ENCODE results near the gene SUN1. TPM values are rescaled to one million over a fixed set of nuclear protein-coding genes. Genes with fewer than 3 reads are reported as not detected.

Gene SUN1
- total RNA-seq, 2 experiments from 2014 or later = 65.7 to 72.8 TPM

DNA sequence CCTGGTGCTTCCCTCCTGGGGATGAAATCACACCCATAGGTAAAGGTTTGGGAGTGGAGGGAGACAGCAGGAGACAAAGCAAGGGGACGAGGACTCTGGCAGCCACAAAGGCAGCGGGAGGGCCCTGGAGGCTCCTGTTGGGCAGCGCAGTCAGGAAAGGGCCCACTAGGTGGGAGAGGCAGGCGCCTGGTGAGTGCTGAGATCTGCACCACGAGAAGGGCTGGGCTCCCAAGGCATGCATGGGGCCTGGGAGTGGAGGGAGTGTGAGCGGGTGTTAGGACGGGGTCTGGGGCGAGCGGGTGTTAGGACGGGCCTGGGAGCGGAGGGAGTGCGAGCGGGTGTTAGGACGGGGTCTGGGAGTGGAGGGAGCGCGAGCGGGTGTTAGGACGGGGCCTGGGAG, 57.1 kb downstream of the SUN1 start:
- Mint-ChIP-seq H3K4me3 (no peak overlapping the region), H3K36me3 (ENCODE audit: low read depth) (peaks cover 39% of the 10 kb centered on the region), H3K4me1 (no peaks in the 10 kb centered on the region), H3K9me3 (no peaks in the 10 kb centered on the region), H3K27ac (no peak overlapping the region), H3K27me3 (no peaks in the 10 kb centered on the region)
- ChIA-PET CTCF (no interaction called here), POLR2A (no interaction called here)
- DNase-seq = no peak

DNA sequence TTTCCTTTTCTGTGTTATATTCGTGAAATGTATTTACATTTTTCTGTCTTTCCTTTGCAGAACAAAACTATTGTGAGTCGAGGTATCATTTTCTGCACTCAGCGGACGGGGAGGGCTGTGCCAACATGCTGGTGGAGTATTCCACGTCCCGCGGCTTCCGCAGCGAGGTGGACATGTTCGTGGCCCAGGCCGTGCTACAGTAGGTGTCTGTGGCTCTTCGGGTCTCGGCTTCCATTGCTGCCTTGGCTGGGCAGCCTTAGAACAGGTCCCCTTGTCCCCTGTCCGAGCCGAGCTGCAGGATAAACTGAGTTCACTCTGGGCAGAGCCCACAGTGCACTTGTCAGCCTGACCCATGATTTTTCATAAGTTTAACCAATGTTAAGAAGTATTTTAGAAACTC, 58.6 kb downstream of the SUN1 start:
- Mint-ChIP-seq H3K9me3 (no peaks in the 10 kb centered on the region), H3K27me3 (no peaks in the 10 kb centered on the region), H3K4me3 (no peak overlapping the region), H3K36me3 (ENCODE audit: low read depth) (peaks cover 44% of the 10 kb centered on the region), H3K4me1 (no peaks in the 10 kb centered on the region), H3K27ac (no peak overlapping the region)
- DNase-seq = no peak
- CTCF ChIA-PET = no interaction called here
- POLR2A ChIA-PET = no interaction called here

DNA sequence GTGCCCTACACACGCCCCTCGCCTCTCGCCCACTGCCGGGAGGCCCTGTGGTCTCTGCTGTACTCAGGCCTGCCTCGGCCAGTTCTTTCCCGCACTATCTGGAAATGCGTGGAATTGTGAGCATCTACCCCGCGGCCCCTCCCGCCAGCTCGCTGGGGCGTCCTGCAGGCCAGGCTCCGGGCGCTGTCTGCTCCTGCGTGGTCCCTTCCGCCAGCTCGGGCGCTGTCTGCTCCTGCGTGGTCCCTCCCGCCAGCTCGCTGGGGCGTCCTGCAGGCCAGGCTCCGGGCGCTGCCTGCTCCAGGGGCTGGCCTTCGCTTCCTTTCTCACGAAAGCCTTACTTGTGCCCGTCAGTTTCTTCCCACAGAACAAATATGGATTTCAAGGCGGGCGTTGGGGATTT, 59.0 kb downstream of the SUN1 start:
- Mint-ChIP-seq H3K27ac (no peak overlapping the region), H3K4me3 (no peak overlapping the region), H3K4me1 (no peaks in the 10 kb centered on the region), H3K36me3 (ENCODE audit: low read depth) (peaks cover 48% of the 10 kb centered on the region), H3K9me3 (no peaks in the 10 kb centered on the region), H3K27me3 (no peaks in the 10 kb centered on the region)
- POLR2A ChIA-PET = no interaction called here
- DNase-seq = no peak
- CTCF ChIA-PET = no interaction called here

DNA sequence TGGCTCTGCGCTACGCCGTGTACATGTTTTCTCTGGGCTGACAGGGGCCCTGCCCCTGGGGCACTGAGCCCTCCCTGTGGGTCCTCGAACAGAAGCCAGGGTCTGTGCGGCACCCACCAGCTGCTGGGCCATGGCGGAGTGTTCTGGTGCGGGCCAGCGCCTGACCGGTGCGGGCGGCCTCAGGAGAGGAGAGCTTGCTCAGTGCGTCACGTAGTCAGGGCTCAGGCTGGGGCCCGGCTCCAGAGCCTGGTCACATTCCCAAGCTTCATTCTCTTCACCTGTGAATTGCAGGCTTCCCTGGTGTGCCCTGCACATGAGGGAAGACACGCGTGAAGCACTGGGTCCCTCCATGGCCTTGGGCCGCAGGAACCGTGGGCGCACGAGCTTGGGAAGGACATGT, 59.5 kb downstream of the SUN1 start:
- no peak overlapping the region for H3K27ac Mint-ChIP-seq
- H3K4me3 Mint-ChIP-seq = no peak overlapping the region
- peaks cover 49% of the 10 kb centered on the region for H3K36me3 Mint-ChIP-seq (ENCODE audit: low read depth)
- ChIA-PET POLR2A (no interaction called here), CTCF (no interaction called here)
- no peaks in the 10 kb centered on the region for H3K27me3 Mint-ChIP-seq
- DNase-seq = no peak
- no peaks in the 10 kb centered on the region for H3K4me1 Mint-ChIP-seq
- no peaks in the 10 kb centered on the region for H3K9me3 Mint-ChIP-seq

DNA sequence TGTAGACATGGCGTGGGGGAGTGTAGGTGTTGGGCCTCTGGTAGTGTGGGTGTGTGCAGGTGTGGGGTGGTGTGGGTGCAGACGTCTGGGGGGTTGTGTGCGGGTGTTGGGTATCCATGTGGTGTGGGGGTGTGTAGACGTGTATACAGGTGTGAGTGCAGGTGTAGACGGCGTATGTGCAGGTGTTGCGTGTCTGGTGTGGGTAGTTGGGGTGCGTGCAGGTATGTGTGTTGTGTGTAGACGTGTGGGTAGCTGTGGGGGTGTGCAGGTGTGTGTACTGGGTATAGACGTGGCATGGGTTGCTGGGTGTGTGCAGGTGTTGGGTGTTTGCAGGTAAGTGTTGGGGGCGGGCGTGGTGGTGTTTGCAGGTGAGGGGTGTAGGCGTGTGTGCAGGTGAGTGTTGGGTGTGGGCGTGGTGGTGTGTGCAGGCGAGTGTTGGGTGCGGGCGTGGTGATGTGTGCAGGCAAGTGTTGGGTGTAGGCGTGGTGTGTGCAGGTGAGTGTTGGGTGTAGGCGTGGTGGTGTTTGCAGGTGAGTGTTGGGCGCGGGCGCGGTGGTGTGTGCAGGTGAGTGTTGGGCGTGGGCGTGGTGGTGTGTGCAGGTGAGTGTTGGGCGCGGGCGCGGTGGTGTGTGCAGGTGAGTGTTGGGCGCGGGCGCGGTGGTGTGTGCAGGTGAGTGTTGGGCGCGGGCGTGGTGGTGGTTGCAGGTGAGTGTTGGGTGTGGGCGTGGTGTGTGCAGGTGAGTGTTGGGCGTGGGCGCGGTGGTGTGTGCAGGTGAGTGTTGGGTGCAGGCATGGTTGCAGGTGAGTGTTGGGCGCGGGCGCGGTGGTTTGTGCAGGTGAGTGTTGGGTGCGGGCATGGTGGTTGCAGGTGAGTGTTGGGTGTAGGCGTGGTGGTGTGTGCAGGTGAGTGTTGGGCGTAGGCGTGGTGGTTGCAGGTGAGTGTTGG, 60.6 kb downstream of the SUN1 start:
- Mint-ChIP-seq H3K9me3 (no peaks in the 10 kb centered on the region), H3K4me3 (no peak overlapping the region), H3K36me3 (ENCODE audit: low read depth) (peaks cover 46% of the 10 kb centered on the region), H3K27me3 (no peaks in the 10 kb centered on the region), H3K27ac (no peak overlapping the region), H3K4me1 (no peaks in the 10 kb centered on the region)
- CTCF ChIA-PET = no interaction called here
- POLR2A ChIA-PET = no interaction called here
- DNase-seq = no peak

DNA sequence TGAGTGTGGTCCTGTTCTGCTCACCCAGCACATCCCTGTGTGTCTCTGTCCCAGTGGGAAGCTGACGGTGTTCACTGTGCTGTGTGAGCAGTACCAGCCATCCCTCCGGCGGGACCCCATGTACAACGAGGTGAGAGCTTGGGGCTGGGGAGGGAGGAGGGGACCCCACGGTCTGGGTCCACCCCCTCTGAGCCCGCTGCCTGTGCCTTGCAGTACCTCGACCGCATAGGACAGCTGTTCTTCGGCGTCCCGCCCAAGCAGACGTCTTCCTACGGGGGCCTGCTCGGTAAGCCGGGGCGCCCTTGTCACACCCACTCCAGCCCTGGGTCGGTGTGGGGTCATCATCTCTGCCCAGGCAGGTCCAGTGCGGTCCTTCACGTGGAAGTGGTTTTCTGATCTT, 61.4 kb downstream of the SUN1 start:
- Mint-ChIP-seq H3K9me3 (no peaks in the 10 kb centered on the region), H3K4me3 (no peak overlapping the region), H3K27me3 (no peaks in the 10 kb centered on the region), H3K36me3 (ENCODE audit: low read depth) (peaks cover 45% of the 10 kb centered on the region), H3K4me1 (no peaks in the 10 kb centered on the region), H3K27ac (no peak overlapping the region)
- ChIA-PET POLR2A (no interaction called here), CTCF (no interaction called here)
- DNase-seq = no peak

DNA sequence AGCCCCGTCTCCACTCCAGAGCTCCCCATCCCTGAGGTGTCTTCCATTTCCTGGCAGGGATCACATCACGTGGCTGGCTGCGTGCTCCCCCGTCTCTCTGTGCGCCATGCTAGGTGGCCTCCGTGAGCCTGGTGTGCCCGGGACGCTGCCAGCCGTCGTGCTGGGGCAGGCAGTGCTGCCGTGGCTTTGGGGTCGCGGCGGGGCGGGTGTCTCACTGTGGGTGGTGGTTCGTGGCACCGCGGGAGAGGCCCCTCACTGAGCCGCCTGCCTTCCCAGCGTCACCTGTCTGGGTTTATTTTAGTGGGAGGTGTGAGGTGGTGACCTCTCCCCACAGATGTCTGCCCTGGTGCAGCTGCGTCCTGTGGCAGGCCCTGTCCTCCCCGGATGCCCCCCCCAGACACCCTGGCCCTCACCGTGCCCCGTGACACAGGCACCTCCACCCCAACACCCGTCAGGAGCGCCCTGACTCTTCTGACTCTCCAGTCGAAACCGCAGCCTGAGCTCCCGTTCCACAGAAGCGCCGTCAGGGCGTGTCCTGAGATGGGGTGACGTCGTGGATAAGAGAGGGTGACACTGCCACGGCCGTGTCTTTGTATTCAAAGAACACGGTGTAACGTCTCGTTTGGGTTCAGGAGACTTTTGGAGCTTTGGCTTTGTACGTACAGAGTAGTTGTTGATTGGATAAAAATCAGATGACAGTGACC, 62.0 kb downstream of the SUN1 start:
- H3K36me3 Mint-ChIP-seq (ENCODE audit: low read depth) = peaks cover 43% of the 10 kb centered on the region
- POLR2A ChIA-PET = no interaction called here

DNA sequence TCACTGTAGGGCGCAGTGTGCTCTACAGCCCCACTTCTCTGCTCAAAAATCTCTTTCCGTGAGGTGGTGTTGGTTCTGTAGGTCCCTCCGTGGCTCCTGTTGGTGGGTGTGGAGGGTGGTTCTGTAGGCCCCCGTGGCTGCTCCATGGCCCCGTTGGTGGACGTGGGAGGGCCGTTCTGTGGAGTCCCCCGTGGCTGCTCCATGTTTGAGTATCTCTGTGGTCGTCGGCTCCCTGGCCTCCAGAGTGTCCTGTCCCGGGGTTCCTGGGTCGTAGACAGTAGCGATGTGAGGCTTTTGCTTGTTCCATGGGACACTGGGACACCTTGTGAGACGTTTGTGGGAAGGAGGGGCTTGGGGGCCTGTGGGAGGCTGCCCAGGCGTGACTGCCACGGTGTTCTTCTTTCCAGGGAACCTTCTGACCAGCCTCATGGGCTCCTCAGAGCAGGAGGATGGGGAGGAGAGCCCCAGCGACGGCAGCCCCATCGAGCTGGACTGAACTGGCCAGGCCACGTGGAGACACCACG, 62.7 kb downstream of the SUN1 start:
- Mint-ChIP-seq H3K4me3 (no peak overlapping the region), H3K36me3 (ENCODE audit: low read depth) (peaks cover 43% of the 10 kb centered on the region), H3K27ac (no peak overlapping the region), H3K4me1 (no peaks in the 10 kb centered on the region), H3K27me3 (no peaks in the 10 kb centered on the region), H3K9me3 (no peaks in the 10 kb centered on the region)
- ChIA-PET POLR2A (no interaction called here), CTCF (no interaction called here)
- no peak for DNase-seq

More for the DNA sequence above, 62.0 kb downstream of the SUN1 start:
- Mint-ChIP-seq H3K4me3 (no peak overlapping the region), H3K4me1 (no peaks in the 10 kb centered on the region), H3K27ac (no peak overlapping the region), H3K27me3 (no peaks in the 10 kb centered on the region), H3K9me3 (no peaks in the 10 kb centered on the region)
- CTCF ChIA-PET = no interaction called here
- no peak for DNase-seq

DNA sequence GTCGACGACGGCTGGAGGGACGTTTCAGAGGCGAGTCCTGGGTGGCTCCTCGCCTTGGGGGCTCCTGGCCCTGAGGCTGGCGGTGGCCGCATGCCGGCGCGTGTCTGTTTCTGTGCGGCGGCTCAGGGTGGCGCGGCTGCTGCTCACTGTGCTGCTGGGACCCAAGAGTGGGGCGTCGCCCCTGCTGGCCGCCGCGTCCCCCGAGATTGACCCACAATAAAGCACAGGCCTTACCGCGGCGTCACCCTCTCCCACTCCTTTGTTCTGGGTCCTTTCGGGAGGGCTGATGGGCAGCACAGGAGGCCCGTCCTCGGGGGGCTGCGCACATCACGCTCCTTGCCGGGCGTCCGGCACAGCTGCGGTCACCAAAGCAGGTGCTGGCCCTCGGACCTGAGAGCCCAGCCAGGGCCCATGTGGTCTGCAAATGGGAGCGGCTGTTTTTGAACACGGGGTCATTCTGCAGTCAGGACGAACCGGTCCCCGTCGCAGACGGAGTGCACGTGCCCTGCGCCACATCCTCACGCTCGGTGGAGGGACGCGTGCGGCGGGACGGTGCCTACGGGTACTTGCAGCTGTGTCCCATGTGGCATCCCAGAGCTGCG, 63.3 kb downstream of the SUN1 start:
- Mint-ChIP-seq H3K4me1 (no peaks in the 10 kb centered on the region), H3K27ac (no peak overlapping the region), H3K36me3 (ENCODE audit: low read depth) (peaks cover 41% of the 10 kb centered on the region), H3K4me3 (no peak overlapping the region), H3K9me3 (no peaks in the 10 kb centered on the region), H3K27me3 (no peaks in the 10 kb centered on the region)
- ChIA-PET CTCF (no interaction called here), POLR2A (no interaction called here)
- no peak for DNase-seq

DNA sequence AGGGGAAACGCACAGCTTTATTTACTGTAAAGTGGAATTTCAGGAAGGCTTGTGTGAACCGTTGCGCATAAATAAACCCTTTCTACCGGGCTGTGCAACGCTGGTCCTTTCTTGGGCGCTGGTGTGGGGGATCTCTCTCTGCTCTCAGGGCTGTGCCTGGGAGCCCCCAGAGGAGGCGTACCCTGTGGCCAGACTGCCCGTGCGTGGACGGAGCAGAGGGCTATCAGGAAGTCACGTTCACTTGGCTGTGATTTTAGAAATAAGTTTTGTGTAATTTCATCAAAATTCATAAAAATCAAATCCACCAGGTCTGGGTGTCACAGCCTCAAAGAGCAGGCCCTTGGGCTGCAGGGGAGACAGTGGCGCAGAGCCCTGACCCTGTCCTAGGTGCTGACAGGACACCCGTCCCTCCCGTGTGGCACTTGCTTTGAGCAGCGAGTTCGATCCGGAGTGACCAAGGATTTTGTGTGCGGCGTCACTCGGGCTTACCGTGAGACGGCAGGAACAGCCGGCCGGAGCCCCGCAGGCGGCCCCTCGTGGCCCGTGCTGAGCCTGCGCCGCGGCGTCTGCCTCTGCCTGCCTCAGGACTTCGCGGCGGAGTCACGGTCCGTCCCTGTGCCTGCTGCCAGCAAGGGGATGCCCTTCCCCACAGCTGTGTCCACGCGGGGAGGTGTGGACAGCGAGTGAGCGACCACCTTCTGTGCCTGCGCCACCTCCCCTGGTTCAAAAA, 64.2 kb downstream of the SUN1 start:
- Mint-ChIP-seq H3K9me3 (no peaks in the 10 kb centered on the region), H3K4me3 (no peak overlapping the region), H3K4me1 (peaks cover 2% of the 10 kb centered on the region), H3K36me3 (ENCODE audit: low read depth) (peaks cover 32% of the 10 kb centered on the region), H3K27ac (no peak overlapping the region), H3K27me3 (no peaks in the 10 kb centered on the region)
- ChIA-PET POLR2A (no interaction called here), CTCF (no interaction called here)
- DNase-seq = no peak

DNA sequence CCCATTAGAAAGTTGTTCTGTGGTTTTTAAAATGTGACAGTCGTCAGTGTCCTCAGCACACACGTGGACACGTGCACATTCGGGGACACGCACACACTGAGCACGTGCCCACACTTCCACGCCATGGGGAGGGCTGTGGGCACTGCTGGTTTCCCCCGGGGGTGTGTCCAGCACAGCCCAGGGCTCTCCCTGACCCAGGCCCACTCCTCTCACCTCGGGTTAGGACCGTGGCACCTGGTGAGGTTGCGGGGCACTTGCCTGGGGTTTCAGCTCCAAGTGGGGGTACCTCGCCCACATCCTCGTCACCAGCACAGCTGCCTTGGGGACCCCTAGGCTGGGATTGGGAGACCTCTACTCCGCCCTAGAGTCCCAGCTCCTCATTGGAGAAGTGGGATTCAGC, 64.8 kb downstream of the SUN1 start:
- H3K27me3 Mint-ChIP-seq = no peaks in the 10 kb centered on the region
- H3K9me3 Mint-ChIP-seq = no peaks in the 10 kb centered on the region
- ChIA-PET POLR2A (no interaction called here), CTCF (no interaction called here)
- H3K27ac Mint-ChIP-seq = no peak overlapping the region
- H3K36me3 Mint-ChIP-seq (ENCODE audit: low read depth) = peaks cover 26% of the 10 kb centered on the region
- H3K4me1 Mint-ChIP-seq = peaks cover 2% of the 10 kb centered on the region
- DNase-seq = no peak
- H3K4me3 Mint-ChIP-seq = no peak overlapping the region

DNA sequence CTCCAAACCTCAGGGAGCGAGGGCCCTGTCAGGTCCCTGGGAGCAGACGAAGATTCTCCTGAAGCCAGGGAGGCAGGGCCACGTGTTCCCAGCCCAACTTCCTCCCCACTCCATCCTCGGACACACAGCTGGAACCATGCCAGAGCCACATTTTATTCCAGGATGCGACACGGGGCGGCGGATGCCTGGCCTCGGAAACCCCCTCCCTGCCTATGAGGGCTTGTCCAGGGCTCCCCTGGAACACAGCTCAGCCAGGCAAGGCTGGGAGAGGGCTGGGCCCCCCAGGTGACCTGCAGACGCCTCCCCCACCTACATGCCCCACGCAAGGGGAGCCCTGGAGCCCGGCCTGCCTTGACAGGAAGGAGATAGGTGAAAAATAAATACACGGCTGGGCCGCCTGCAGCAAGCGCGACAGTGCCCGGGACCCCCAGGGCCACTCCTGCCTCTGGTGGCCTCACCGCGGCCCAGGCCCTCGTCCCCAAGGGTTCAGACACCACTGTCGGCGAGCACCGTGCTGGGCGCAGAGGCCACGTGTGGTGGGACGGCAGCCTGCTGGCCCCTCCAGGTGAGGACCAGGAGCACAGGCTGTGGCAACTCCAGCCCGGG, 65.6 kb downstream of the SUN1 start:
- Mint-ChIP-seq H3K36me3 (ENCODE audit: low read depth) (peaks cover 18% of the 10 kb centered on the region), H3K4me3 (no peak overlapping the region), H3K27ac (no peak overlapping the region), H3K27me3 (no peaks in the 10 kb centered on the region), H3K9me3 (no peaks in the 10 kb centered on the region), H3K4me1 (peaks cover 2% of the 10 kb centered on the region)
- no peak for DNase-seq
- ChIA-PET POLR2A (interaction anchor here (1.5 kb wide), 1 partner anchor 27 kb away, joined by 3 read pairs; no protein-coding TSS in a partner anchor), CTCF (no interaction called here)

DNA sequence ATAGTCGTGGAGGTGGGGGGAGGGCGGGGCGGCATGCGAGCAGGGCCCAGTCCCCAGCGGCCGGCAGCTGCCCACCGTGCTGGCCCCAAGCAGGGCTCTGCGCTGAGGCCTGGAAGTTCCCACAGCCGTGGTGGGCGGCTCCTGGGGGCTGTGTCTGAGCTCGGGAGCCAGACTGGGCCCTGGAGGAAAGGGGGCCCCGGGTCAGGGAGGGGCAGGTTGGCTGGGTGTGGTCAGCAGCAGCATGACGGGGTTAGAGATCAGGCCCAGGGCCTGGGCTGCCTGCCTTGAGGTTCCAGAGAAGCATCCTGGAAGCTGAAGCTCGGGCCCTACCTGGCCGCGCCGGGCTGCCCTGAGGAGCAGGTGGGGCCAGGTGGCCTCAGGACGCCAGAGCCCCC, 66.2 kb downstream of the SUN1 start:
- CTCF ChIA-PET = no interaction called here
- Mint-ChIP-seq H3K4me1 (peaks cover 2% of the 10 kb centered on the region), H3K36me3 (ENCODE audit: low read depth) (peaks cover 12% of the 10 kb centered on the region), H3K27ac (no peak overlapping the region), H3K27me3 (no peaks in the 10 kb centered on the region), H3K4me3 (no peak overlapping the region), H3K9me3 (no peaks in the 10 kb centered on the region)
- POLR2A ChIA-PET = interaction anchor here (1.5 kb wide), 1 partner anchor 26 kb away, joined by 3 read pairs; no protein-coding TSS in a partner anchor
- no peak for DNase-seq

Measured in activated CD4-positive, alpha-beta memory T cell treated with anti-CD3 and anti-CD28 coated beads, Interleukin-2, amount 10 ng/mL, durations not matched to agents 7 days and 5 days (primary cell).